ENCODE results near the gene WDR93.

The WDR93 gene

DNA sequence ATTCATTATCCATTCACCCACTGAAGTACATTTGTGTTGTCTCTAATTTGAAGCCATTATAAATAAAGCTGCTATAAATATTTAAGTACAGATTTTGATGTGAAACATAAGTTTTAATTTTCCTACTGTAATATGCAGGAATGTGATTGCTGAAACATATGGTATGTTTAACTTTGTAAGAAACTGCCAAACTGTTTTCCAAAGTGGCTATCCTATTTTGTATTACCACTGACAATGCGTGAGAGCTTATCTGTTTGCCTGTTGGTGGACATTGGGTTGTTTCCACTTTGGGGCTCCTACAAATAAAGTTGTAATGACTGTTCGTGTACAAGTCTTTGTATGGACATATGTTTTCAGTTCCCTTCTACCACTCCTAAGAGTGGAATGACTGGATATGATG lies 2.5 kb downstream of the WDR93 start:
- no peak for DNase-seq

DNA sequence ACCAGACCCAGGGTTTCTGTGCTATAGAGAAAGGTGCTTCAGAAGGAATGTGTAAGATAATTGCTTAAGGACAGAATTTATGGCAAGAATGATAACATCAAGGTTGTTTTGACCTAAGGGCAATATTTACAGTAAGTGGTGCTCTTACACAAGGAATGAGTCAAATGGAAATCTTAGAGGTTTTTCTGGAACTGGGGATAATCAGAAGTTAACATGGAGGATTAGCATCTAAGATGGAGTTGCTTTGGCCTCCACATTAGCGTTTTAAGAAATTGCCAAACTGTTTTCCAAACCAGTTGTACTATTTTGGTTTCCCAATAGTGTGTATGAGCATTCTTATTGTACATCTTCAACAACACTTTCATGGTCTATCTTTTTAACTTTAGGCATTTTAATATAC lies 3.1 kb downstream of the WDR93 start:
- DNase-seq = no peak

DNA sequence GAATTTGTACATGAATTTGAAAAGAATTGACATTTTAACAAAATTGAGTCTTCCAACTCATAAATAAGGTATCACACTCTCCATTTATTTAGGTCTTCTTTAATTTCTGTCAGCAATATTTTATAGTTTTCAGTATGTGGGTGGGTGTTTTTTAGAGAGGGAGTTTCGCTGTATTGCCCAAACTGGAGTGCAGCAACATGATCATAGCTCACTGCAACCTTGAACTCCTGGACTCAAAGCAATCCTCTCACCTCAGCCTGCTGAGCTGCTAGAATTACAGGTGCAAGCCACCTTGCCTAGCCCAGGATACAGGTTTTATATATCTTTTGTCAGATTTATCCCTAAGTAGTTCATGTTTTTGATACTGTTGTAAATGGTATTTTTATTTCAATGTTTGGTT lies 4.6 kb downstream of the WDR93 start:
- DNase-seq = no peak

GRCh38 chr15:89704411-89704810 lies 13.8 kb downstream of the WDR93 start:
- no peak for DNase-seq

GRCh38 chr15:89707577-89707976 lies 17.0 kb downstream of the WDR93 start:
- DNase-seq = no peak

DNA sequence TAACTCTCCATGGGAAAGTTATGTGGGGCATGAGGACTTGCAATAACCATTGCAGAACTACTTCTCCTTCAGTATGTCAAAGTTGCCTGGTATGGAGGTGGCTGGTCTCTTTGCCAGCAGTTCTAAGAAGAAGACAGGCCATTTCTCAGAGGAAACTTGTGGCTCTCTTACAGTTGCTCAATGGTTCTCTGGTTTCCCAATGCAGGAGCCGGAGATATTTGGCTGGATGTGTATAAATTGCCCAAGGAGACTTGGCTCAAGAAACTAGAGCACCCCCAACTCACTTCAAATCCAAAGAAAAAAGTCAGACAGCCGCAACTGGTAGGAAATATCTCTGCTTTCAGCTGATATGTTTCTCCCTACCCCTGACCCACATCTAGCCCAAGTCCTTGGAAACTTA lies 24.2 kb downstream of the WDR93 start:
- DNase-seq = no peak

- DNase-seq = no peak
Measured at GRCh38 chr15:89723031-89723430, 32.4 kb downstream of the WDR93 start.

- no peak for DNase-seq
Measured at GRCh38 chr15:89724621-89725020, 34.0 kb downstream of the WDR93 start.

DNA sequence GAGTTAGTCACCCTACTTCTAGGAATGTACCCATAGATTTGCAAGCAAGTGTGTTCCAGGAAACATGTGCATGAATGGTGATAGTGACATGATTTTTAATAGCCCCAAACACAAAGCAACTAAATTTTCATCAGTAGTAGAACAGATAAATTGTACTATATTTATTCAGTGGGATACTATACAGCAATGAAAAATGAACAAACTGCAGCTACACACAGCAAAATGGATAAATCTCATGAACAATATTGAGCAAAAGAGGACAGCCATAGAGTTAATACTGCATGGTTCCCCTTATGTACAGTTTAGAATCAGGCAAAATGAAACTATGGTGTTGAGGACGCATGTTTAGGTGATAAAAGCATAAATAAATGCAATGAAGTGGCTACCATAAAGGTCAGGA lies 34.5 kb downstream of the WDR93 start:
- no peak for DNase-seq

GRCh38 chr15:89728254-89728653 lies 37.6 kb downstream of the WDR93 start:
- DNase-seq = no peak

- DNase-seq = no peak
Measured at GRCh38 chr15:89731275-89731674, 40.7 kb downstream of the WDR93 start.

DNA sequence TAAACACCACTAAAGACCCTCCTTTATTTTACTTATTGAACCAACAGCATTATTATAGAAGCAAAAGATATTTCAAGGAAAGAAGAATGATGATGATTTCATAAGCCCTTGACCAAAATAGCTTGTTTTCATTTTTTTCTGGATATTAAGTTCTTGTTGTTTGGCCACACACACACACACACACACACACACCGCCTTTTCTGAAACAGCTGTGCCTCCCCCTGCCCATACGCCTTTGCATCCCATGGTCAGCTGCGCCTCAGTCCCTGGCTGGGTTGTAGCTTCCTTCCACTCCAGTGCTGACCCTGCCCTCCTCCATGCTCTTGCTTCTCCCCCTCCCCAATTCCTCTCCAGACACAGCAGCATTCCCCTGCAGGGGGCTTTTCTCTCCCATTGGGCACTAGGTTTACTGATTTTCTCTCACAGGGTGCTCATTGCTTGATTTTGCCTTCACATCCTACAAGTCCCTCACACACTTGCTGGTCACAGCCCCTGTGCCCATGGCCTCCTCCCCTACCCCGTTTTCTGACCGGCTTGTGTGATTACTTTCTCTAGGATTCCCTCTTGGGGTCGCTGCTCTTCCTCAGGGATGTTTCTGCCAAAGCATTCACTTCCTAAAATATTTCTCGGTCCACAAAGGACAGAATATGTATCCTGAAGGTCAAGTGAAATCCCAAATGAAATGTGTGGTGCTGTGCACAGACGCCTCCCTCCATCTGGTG lies 42.0 kb downstream of the WDR93 start:
- no peak for DNase-seq

- DNase-seq = no peak
Measured at GRCh38 chr15:89735773-89736172, 45.2 kb downstream of the WDR93 start.

GRCh38 chr15:89740137-89740536 lies 49.5 kb downstream of the WDR93 start:
- peak; percentile 27 for DNase-seq

- DNase-seq = no peak
Measured at GRCh38 chr15:89743011-89743410, 52.4 kb downstream of the WDR93 start.

DNA sequence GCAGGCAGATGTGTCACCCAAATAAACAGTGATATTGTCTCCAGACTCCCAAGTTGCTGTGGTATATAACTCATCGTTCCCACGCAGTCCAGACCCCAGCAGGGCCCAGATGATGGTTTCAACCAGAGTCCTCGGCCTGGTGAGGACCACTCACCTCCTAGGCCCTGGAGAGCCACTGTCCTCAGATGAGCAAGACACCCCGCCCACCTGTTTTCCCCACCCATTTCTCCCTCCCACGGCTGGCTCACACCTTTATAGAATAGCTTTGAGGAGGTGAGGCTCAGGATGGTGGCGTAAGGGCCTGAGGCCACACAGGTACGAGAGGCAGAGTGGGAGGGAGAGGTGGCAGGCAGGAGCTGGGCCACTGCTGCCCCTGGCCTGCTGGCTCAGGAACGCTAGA lies 53.0 kb downstream of the WDR93 start:
- DNase-seq = no peak

DNA sequence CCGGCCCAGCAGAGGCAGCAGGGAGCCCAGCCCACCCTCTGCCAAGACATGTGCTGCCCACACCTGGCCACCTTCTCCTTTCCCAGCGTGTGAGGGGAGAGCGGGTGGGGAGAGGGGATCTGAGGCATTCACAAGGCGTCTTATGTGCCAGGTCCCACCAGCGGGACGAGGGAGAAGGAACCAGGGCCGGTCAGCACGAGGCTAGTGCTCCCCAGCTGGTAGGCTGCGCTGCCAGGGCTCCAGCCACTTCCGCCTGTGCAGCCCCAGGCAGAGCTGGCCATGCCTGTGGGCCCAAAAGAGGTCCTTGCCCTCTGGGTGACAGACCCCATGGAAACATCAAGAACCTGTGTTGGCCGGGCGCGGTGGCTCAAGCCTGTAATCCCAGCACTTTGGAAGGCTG lies 54.5 kb downstream of the WDR93 start:
- no peak for DNase-seq

DNA sequence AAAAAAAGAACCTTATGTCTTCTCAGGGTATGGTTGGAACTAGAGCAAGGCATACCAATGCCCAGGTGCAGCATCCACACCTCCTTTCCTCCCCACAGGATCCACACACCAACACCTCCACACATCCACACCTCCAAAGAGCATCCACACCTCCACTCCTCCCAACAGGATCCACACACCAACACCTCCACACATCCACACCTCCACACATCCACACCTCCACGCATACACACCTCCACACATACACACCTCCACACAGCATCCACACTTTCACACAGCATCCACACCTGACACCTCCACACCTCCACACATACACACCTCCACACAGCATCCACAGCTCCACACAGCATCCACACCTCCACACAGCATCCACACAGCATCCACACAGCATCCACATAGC lies 55.2 kb downstream of the WDR93 start:
- DNase-seq = no peak

DNA sequence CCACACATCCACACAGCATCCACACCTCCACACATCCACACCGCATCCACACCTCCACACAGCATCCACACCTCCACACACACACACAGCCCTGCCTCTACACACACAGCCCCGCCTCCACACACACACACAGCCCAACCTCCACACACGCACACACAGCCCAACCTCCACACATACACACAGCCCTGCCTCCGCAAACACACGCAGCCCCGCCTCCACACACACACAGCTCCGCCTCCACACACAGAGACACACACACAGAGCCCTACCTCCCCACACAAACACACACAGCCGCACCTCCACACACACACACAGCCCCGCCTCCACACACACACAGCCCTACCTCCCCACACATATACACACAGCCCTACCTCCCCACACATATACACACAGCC lies 55.8 kb downstream of the WDR93 start:
- no peak for DNase-seq

- no peak for DNase-seq
Measured at GRCh38 chr15:89747708-89748682, 57.4 kb downstream of the WDR93 start.

GRCh38 chr15:89749054-89749453 lies 58.4 kb downstream of the WDR93 start:
- no peak for DNase-seq

DNA sequence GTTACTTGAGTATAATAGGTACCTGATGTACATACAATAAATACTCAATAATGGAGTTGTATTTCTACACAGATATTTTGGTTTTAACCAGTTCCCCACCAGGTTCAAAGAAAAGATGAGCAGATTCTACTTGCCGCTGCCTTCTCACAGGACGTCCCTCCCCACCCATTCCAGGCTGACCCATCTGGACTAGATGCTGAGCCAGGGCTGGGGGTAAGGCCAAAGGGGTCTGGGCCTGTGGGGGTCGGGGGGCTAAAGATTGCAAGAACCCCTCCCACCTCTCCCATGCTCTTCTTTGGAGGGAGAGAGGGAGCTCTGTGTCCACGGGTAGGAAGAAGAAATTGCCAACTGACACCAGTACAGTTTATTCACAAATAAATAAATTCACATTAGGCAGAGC lies 58.9 kb downstream of the WDR93 start:
- DNase-seq = no peak

DNA sequence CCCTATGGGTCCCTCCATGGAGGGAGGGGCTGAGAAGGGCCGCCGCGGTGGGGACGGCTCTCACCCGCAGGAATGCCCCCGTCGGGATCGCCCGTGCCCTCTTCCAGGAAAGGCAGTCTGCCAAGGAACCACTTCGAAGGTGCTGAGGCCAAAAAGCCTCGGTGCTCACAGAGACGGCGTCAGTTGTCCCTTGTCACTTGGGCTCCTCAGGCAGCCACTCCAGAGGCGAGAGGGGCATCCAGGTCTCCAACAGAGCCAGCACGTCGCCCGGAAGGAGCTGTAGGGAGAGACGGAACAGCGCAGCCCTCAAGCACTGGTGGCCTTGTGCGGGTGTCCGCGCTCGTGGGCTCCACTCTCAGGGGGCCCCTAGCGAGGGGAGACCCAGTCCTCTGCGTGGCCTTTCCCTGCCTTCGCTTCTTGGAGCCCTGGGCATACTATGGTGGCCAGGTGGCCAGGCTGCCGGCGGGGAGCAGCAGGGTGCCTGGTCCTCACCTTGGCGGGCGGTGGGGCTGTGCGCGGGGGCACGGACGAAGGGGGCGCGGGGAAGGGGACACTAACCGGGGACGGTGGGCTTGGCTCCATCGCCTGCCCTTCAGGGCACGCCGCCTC lies 59.4 kb downstream of the WDR93 start:
- no peak for DNase-seq

Measured in NCI-H524 treated with DMSO at 0.1 percent for 48 hours (cell line).